HG03439 (cell line): ENCODE data around the gene ANXA6.
"Not testable (repeated sequence)": the region's sequence is repeated elsewhere in the genome, so short reads cannot be mapped to it uniquely, and the experiment has no call there.

Source experiments
- ATAC-seq: cut with Tn5 transposase; IDR thresholded peaks from one replicate; pipeline ENCODE4 v1.9.1; 2021; ENCODE audit warnings: mild to moderate bottlenecking, moderate library complexity; ENCODE audit not compliant: unreplicated experiment

The ANXA6 gene

DNA sequence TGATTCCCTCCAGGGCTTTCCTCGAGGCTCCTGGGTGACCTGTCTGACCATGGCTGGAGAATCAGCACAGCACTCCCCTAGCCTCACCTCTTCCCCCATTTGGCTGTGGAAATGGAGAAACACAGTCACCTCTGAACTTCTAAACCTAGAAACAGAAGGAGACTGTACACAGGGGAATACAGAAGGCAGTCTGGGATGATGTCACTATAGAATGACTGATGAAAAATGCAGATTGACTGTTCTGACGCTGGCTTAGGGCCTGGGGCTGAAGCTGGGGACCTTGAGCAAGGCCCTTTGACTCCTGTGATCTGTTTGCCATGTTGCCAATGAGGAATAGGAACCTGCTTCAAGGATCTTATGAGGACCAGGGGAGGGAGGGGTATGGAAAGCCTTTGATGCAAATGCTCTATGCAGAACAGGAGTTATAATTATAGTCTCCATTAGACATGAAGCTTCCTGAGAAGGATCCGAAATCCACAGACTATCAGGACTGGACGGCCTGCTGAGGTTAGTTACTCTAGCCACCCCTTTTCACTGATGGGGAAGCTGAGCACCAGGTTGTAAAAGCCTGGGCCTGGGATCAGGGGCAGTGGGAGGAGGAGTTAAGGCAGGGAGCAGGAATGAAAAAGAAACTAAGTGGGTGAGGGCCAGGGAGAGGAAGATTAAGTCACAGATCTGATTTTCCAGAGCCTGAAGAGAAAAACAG lies 24.4 kb upstream of the ANXA6 start:
- ATAC-seq: no peak

- ATAC-seq: no peak
Measured at GRCh38 chr5:151180291-151180690, 22.7 kb upstream of the ANXA6 start.

GRCh38 chr5:151179489-151179840 lies 21.9 kb upstream of the ANXA6 start:
- ATAC-seq: no peak

- ATAC-seq: no peak
Measured at GRCh38 chr5:151178777-151179488, 21.4 kb upstream of the ANXA6 start.

GRCh38 chr5:151178372-151178771 lies 20.8 kb upstream of the ANXA6 start:
- no peak for ATAC-seq

- ATAC-seq: not testable (repeated sequence)
Measured at GRCh38 chr5:151176268-151176667, 18.7 kb upstream of the ANXA6 start.

DNA sequence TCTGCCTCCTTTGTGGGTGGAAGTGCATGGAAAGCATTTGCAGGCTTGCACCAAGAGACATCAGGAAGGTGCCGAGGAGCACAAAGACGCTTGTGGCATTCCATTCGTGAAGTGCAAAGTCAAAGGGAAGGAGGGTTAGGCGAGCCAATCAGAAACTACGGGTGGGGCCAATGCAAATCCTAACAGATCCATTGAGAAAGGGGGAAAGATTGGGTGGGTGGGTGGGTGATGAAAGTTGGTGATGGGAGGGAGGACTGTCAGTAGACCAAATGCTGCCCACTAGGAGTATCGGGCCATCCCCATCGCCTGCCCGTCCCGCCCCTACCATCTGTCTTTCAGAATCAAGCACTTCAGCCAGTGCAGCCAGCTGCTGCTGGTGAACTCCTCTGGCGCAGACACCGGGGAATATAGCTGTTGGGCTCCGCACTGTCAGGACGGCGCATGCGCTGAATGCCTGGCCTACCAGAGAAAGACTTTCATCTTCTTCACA lies 17.1 kb upstream of the ANXA6 start:
- ATAC-seq: no peak

DNA sequence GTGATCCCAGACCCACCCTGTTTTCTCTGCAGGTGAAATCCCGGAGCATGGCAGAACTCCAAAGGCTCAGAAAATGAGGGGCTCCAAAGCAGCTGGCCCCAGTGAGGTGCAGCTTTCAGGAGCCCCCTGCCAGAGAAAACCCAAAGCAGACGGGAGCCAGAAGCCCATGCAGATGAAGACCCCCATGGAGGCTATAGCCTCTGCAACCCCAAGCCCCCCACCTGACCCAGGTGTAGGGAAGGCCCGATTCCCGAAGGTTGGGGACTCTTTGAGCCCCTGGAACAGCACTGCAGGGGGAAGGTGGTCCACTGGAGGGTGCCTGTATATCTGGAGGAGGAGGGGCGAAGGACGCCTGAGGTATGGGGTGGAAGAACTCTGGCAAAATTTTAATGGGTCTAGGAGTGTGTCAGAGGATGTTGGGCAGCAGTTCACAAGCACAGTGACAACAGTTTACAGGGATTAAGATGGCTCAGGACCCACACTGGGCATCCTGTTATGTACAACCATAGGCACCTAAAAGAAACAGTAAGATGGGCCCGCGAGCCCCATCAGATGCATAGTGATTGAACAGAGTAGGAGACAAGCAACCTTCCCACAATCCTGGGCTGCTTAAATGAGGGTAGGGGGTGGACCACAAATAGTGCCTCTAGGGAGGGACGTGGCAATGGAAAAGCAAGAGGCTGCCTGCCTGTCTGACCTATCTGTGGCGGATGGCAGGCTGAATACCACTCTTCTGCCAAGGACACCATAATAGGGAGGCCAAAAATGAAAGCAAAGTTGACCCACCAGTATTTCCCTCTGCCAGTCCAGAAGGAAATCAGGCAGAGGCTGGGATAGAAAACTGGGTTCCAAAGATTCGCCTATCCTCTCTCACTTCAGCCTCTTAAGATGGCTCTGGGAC lies 16.4 kb upstream of the ANXA6 start:
- no peak for ATAC-seq

GRCh38 chr5:151171529-151171928 lies 13.9 kb upstream of the ANXA6 start:
- ATAC-seq: no peak

DNA sequence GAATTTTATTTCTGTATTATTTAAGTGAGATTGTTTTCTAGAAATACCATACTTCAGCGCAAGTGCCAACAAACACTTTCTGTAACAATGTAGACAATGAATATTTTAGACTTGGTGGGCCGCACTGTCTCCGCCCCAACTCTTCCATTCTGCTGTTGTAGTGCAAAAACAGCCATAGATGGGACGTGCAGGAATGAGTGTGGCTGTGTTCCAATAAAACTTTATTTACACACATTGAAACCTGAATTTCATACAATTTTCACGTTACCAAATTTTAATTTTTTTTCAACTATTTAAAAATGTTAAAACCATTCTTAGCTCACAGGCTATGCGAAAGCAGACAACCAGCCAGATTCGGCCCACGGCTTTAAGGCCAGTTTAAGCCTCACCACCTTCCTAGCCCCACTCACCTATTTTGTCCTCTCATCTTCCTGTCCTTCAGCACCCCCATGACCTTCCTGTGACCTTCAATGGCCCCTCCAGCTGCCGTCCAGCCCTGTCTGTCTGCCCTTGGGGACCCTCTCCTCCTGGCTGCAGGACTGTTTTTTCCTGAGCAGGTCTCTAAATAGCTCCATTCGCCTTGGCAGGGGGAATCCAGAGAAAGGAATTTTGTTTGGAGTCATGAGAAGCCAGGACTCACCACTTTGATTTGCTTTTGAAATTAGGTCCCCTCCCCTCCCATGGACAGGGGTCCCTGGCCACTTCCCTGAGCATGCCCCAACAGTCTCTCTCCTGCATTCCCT lies 11.2 kb upstream of the ANXA6 start:
- ATAC-seq: no peak

DNA sequence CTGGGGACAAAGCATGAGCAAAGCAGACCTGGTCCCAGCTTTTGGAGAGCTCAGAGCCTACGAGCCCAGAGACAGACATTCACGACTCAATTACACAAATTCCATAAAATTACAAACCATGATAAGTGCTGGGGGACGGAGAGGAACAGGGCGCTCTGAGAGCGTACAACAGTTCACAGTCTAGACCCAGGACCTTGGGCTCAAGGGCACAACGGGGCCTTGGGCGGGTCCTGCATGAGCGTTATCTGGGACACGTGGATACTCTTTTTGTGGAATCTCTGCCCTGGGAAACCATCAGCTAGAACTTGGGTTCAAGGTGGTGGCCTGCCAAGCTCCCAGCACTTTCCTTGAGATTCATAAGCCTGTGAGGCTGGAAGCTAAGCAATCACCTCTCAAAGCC lies 9.4 kb upstream of the ANXA6 start:
- ATAC-seq: no peak

DNA sequence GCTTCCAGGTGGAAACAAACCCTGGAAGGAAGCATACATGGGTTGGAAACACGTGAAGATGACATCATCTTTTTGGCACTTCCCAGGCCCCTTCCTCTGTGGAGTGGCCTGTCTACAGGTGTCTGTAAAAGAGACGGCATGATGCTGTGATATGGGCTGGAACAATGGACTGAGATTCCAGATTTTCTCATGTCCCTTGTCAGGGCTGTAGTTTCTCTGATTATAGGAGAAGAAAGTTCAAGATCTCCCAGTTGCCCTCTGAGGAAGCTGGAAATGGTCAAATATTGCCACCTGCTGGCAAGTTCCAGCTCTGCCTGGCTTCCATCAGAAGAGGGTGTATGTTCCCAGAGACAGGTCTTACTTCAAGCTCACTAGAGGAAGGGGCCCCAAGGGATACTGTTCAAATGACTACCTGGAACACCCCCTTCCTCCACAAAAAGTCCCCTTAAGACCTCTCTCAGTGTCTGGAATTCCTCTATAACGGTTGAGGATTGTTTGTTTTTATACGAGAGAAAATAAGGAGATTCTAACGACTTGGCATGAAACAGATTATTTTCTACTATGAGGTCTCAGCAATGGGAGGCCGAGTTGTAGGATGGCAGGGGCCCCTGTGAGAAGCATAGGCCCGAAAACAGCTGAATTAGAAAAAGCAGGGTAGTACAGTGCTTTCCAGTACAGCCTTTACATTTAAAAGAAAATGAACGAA lies 7.3 kb upstream of the ANXA6 start:
- peak; percentile 92 for ATAC-seq

DNA sequence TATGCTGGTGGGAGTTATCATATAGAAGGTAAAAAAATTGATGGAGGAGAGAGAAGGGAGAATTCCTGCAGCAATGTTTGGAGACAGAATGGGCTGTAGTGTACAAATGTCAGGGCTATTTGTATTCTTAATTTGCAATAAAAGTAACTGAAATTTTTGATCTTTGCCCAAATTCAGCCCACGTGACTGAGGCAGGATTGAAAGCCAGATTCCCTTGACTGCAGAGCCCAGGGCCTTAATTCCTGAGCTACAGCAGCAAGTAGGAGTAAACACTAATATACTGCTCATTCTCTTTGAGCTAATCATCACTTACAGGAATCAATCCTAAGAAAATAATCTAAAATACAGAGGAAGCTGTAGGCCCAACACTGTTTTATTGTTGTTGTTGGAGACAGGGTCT lies 5.2 kb upstream of the ANXA6 start:
- ATAC-seq: no peak

- ATAC-seq: no peak
Measured at GRCh38 chr5:151159649-151160373, 2.2 kb upstream of the ANXA6 start.

GRCh38 chr5:151158287-151158661 lies 695 bp upstream of the ANXA6 start:
- ATAC-seq: no peak

DNA sequence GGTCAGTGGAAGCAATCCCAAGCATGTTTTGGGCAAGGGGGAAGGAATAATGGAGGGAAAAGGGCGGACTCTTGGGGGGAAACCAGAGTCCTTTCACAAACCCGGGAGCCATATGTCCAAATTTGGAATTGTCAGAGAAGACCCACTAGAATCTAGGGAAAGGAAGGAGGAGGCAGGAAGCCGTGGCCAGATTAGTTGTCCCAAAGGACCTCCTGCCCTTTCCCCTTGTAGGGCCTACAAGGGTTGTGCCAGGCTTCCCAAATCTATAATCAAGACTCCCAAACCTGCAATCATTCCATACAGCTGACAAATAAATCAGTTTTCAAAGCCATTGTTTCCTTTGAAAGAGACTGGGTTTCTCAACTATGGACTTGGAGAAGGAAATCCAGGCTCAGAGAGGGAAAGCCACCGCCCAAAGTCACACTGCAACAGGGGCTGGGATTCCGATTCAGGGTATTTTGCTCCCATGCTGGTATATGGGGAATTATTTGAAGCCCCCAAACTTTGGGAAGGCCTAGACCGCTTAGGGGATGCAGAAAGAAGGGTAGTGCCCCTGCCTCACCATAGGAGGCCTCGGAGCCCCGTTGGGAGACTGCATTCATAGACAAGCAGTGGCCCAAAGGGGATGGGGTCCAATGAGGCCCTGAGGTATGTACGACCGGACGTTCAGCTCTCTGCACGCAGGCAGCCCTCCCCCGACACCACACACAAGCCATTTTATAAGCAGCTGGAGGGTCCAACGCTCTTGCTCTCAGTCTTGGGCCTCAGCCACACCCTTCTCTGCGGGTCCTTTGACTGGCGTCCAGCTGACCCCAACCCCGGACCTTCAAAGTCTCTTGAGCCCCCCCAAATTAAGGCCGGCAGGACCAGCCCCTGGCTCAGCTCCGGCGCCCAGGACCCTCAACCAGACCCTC lies 815 bp downstream of the ANXA6 start:
- ATAC-seq: no peak

DNA sequence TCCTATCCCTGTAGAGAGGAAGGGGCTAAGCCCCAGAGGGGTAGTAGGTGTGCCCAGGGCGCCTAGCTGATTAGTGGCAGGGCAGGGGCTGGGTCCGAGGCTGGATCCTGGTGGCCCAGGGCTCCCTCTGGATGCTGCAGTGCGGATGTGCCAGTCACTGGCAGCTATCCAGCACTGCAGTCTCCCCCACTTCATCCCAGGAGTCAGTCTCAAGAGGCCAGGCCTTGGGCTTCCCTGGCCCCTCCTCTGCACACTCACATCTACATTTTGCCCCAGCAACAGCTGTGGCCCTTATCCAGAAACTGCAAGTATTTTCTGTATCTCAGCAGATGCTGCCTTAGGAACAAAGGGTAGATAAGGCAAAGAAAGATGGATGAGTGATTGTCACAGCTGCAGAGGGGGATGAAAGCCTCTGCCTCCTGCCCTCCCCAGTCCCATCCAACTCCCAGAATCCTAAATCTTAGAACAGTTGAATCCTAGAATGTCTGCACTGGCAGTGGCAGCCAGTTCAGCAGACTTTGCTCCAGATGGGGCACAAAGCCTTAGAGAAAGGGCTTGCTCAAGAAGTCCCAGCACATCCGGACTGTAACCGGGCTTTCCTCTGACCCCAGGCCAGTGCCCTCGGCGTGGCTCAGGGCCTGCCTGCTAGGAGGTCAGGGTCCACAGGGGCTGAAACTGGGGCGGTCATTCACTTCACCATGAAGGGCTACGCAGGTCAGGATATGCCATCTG lies 1.6 kb downstream of the ANXA6 start:
- no peak for ATAC-seq
